ENCODE data around the gene CNTNAP1.

DNA sequence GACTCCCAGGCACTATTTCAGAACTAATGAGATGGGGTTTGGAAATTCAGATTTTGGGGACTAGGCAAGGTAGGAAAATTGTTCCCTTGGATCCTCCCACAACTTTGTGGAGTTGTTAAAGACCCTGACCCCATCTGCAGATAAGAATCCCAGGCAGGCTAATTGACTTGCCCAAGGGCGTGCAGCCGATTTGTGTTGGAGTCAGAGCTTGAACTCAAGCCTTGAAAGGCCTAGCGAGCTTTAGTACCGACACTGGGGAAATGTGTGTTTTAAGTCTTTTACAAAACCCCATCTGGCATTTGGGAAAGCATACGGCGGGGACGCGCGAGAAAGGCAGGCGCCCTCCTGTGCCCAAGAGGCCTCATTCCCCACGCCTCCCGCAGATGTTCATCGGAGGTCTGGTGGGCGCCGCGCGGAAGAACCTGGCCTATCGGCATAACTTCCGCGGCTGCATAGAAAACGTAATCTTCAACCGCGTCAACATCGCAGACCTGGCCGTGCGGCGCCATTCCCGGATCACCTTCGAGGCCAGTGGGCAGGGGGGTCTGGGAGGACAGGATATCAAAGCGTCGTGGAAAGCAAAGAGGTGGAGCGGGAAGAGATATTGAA, 4.3 kb downstream of the CNTNAP1 start:
- TF ChIP-seq CTCF (IDR thresholded peaks at IDR 0.05) (no peak), POLR2A (IDR thresholded peaks at IDR 0.05) (no peak), EP300 (IDR thresholded peaks at IDR 0.05) (no peak), POLR2AphosphoS5 (IDR thresholded peaks at IDR 0.05) (no peak)

Data from stomach (tissue), 4 donors.